IMR-90 (cell line): ENCODE results near the gene TNIP2. TPM values are rescaled to one million over a fixed set of nuclear protein-coding genes. Genes with fewer than 3 reads are reported as not detected.

Experiments
- ATAC-seq: fragments of 200-7000 bp; cut with Tn5 transposase; 2 replicates; pipeline ENCODE4 v1.9.1; 2020; ENCODE audit warnings: low read depth, mild to moderate bottlenecking, moderate library complexity
- BruUV-seq: library from RNA; stranded (reverse); fragments of 400-500 nt; replicated peaks from 2 replicates; lab custom pipeline; 2021; lab: Mats Ljungman, UMichigan
- CTCF ChIA-PET: fragments of 300-600 bp; formaldehyde crosslinking; extraction: SDS; loops from one replicate; lab custom pipeline; 2021; ENCODE audit warnings: antibody characterized with exemption; lab: Yijun Ruan, JAX
- POLR2A ChIA-PET: fragments of 300-600 bp; sonication (Branson Sonifier 250); formaldehyde crosslinking; loops from one replicate; lab custom pipeline; 2022; ENCODE audit warnings: antibody characterized with exemption; ENCODE audit not compliant: unreplicated experiment; lab: Charles Lee
- DNase-seq: peaks from one replicate; pipeline ENCODE4 v3.0.0; 2013
- H2AFZ ChIP-seq: replicated peaks from 2 replicates; pipeline ENCODE3; 2013; ENCODE audit warnings: low read length, mild to moderate bottlenecking; ENCODE audit not compliant: poor library complexity
- H2AK5ac ChIP-seq: 2 replicates; pipeline ENCODE4 v1.6.1; 2013; ENCODE audit warnings: low read depth, low read length, inconsistent platforms
- H2AK9ac ChIP-seq: replicated peaks from 2 replicates; pipeline ENCODE3; 2013; ENCODE audit warnings: mild to moderate bottlenecking, low read depth, low read length, moderate library complexity; ENCODE audit not compliant: poor library complexity
- H2BK120ac ChIP-seq: 2 replicates; pipeline ENCODE4 v1.6.1; 2013; ENCODE audit warnings: low read depth, low read length, inconsistent platforms
- H2BK15ac ChIP-seq: 3 replicates; pipeline ENCODE4 v1.6.1; 2013; ENCODE audit warnings: low read depth, low read length, inconsistent platforms
- H2BK20ac ChIP-seq: 2 replicates; pipeline ENCODE4 v1.6.1; 2013; ENCODE audit warnings: low read depth, mild to moderate bottlenecking, inconsistent platforms, low read length, moderate library complexity
- H2BK5ac ChIP-seq: 2 replicates; pipeline ENCODE4 v1.6.1; 2013; ENCODE audit warnings: mild to moderate bottlenecking, low read depth, low read length, inconsistent platforms; ENCODE audit not compliant: poor library complexity, severe bottlenecking
- H3K14ac ChIP-seq: replicated peaks from 2 replicates; pipeline ENCODE4 v1.6.1; 2013; ENCODE audit warnings: low read depth, low read length, inconsistent platforms
- H3K18ac ChIP-seq: 2 replicates; pipeline ENCODE4 v1.6.1; 2013; ENCODE audit warnings: low read depth, low read length, control low read depth
- H3K23ac ChIP-seq: 2 replicates; pipeline ENCODE4 v1.6.1; 2013; ENCODE audit warnings: low read depth, low read length, inconsistent platforms
- H3K27ac ChIP-seq: 2 replicates; pipeline ENCODE4 v1.5.1; 2013; ENCODE audit warnings: mild to moderate bottlenecking, control low read depth, low read length; ENCODE audit not compliant: insufficient read depth
- H3K27me3 ChIP-seq: 2 replicates; pipeline ENCODE4 v1.6.1; 2013; ENCODE audit warnings: low read length; ENCODE audit not compliant: control insufficient read depth, insufficient read depth
- H3K36me3 ChIP-seq: 2 replicates; pipeline ENCODE4 v1.6.1; 2013; ENCODE audit warnings: low read length, mixed read lengths; ENCODE audit not compliant: control insufficient read depth, insufficient read depth
- H3K4ac ChIP-seq: 2 replicates; pipeline ENCODE4 v1.6.1; 2013; ENCODE audit warnings: low read depth, low read length, inconsistent platforms
- H3K4me1 ChIP-seq: 2 replicates; pipeline ENCODE4 v1.6.1; 2013; ENCODE audit warnings: low read length, mixed read lengths; ENCODE audit not compliant: control insufficient read depth, insufficient read depth
- H3K4me2 ChIP-seq: 2 replicates; pipeline ENCODE4 v1.6.1; 2013; ENCODE audit warnings: low read depth, mild to moderate bottlenecking, control low read depth, low read length, moderate library complexity
- H3K4me3 ChIP-seq: 2 replicates; pipeline ENCODE4 v1.5.1; 2013; ENCODE audit warnings: low read depth, mild to moderate bottlenecking, control low read depth, low read length, moderate library complexity; ENCODE audit not compliant: insufficient read depth
- H3K56ac ChIP-seq: 2 replicates; pipeline ENCODE4 v1.6.1; 2013; ENCODE audit warnings: low read length, inconsistent platforms; ENCODE audit not compliant: insufficient read depth; ENCODE audit errors: extremely low read depth
- H3K79me1 ChIP-seq, 2 experiments: 2 replicates each; pipeline ENCODE4 v1.6.1; 2013; ENCODE audit warnings: low read length in 2 of 2, inconsistent platforms in 1 of 2, low read depth in 1 of 2
- H3K9ac ChIP-seq: 2 replicates; pipeline ENCODE4 v1.6.1; 2013; ENCODE audit warnings: low read depth, low read length, control low read depth
- H3K9me1 ChIP-seq: 2 replicates; pipeline ENCODE4 v1.6.1; 2013; ENCODE audit warnings: low read length, inconsistent platforms; ENCODE audit not compliant: insufficient read depth
- H3K9me3 ChIP-seq: 2 replicates; pipeline ENCODE4 v1.6.1; 2013; ENCODE audit warnings: low read length; ENCODE audit not compliant: control insufficient read depth, insufficient read depth
- H4K20me1 ChIP-seq: 2 replicates; pipeline ENCODE4 v1.6.1; 2013; ENCODE audit warnings: low read length, inconsistent platforms; ENCODE audit not compliant: insufficient read depth
- H4K5ac ChIP-seq: 2 replicates; pipeline ENCODE4 v1.6.1; 2013; ENCODE audit warnings: mild to moderate bottlenecking, low read depth, low read length, control low read depth
- H4K8ac ChIP-seq, 2 experiments: 2 replicates each; pipeline ENCODE4 v1.6.1; 2013; ENCODE audit warnings: low read depth in 2 of 2, low read length in 2 of 2, control low read depth in 1 of 2, inconsistent platforms in 1 of 2
- H4K91ac ChIP-seq: 2 replicates; pipeline ENCODE4 v1.6.1; 2013; ENCODE audit warnings: low read depth, low read length, inconsistent platforms; ENCODE audit not compliant: insufficient read depth
- BHLHE40 ChIP-seq: fragments of 150-350 bp; IDR thresholded peaks from 2 replicates; pipeline ENCODE4 v1.6.1; 2016; ENCODE audit warnings: mild to moderate bottlenecking, low read depth, low read length
- CEBPB ChIP-seq: IDR thresholded peaks from 2 replicates; pipeline ENCODE4 v1.6.1; 2012; ENCODE audit warnings: low read depth, low read length, improper control_type of control experiment
- CHD1 ChIP-seq: IDR thresholded peaks from 2 replicates; pipeline ENCODE4 v1.6.1; 2012; ENCODE audit warnings: low read depth, low read length, improper control_type of control experiment
- FOS ChIP-seq: fragments of 150-350 bp; IDR thresholded peaks from 2 replicates; pipeline ENCODE4 v1.6.1; 2016; ENCODE audit warnings: low read depth, low read length
- MAFK ChIP-seq: IDR thresholded peaks from 2 replicates; pipeline ENCODE4 v1.6.1; 2012; ENCODE audit warnings: low read depth, low read length, improper control_type of control experiment
- MAZ ChIP-seq: IDR thresholded peaks from 2 replicates; pipeline ENCODE4 v1.6.1; 2012; ENCODE audit warnings: low read depth, mild to moderate bottlenecking, low read length, improper control_type of control experiment, moderate library complexity, borderline replicate concordance
- MXI1 ChIP-seq: IDR thresholded peaks from 2 replicates; pipeline ENCODE4 v1.6.1; 2012; ENCODE audit warnings: low read depth, mild to moderate bottlenecking, low read length, moderate library complexity, borderline replicate concordance
- NFE2L2 ChIP-seq: fragments of 150-350 bp; IDR thresholded peaks from 2 replicates; pipeline ENCODE4 v1.6.1; 2016; ENCODE audit warnings: low read depth, mild to moderate bottlenecking, low read length
- POLR2A ChIP-seq: IDR thresholded peaks from 2 replicates; pipeline ENCODE4 v1.6.1; 2012; ENCODE audit warnings: mild to moderate bottlenecking, low read depth, low read length
- RAD21 ChIP-seq: IDR thresholded peaks from 2 replicates; pipeline ENCODE4 v1.6.1; 2012; ENCODE audit warnings: low read length, improper control_type of control experiment
- RCOR1 ChIP-seq: IDR thresholded peaks from 2 replicates; pipeline ENCODE4 v1.6.1; 2012; ENCODE audit warnings: mild to moderate bottlenecking, low read length, improper control_type of control experiment; ENCODE audit not compliant: insufficient replicate concordance
- RFX5 ChIP-seq: IDR thresholded peaks from 2 replicates; pipeline ENCODE4 v1.8.0; 2012; ENCODE audit warnings: low read depth, mild to moderate bottlenecking, low read length, moderate library complexity
- SMC3 ChIP-seq: fragments of 150-350 bp; IDR thresholded peaks from 2 replicates; pipeline ENCODE4 v1.6.1; 2016; ENCODE audit warnings: low read depth, mild to moderate bottlenecking, antibody characterized with exemption, low read length, moderate library complexity
- WGBS, 2 experiments: methylation state at CpG; one replicate each; pipeline versions ENCODE4 v1.1.5 to v1.1.7; 2013; ENCODE audit warnings: missing lambda C conversion rate in 2 of 2; ENCODE audit not compliant: insufficient read length in 1 of 2; ENCODE audit errors: extremely low coverage in 2 of 2; 5-methylcytosine and 5-hydroxymethylcytosine counted together
- dilution Hi-C: fragments of 300-500 bp; cut with HindIII; formaldehyde crosslinking; loops from one replicate; pipeline ENCODE4 v1.14.3; 2018; ENCODE audit warnings: low sequenced_read_pairs; ENCODE audit not compliant: unreplicated experiment
- in situ Hi-C: fragments of 300-500 bp; cut with MboI; formaldehyde crosslinking; loops from 3 replicates; pipeline ENCODE4 v1.14.3; 2019; ENCODE audit warnings: low sequenced_read_pairs, inconsistent platforms, mixed read lengths
- intact Hi-C: fragments of 100-400 bp; cut with micrococcal nuclease; formaldehyde crosslinking; loops from 2 replicates; pipeline ENCODE4 v1.10.0; 2022
- polyA plus RNA-seq, 3 experiments: library from polyadenylated mRNA; depleted of rRNA; stranded (reverse); fragments of >200 nt; gene quantifications; 2 replicates each; pipeline ENCODE4 v1.2.3, GENCODE V29; 2012; ENCODE audit warnings: low replicate concordance in 1 of 3
- total RNA-seq: library from RNA; depleted of rRNA; stranded (reverse); fragments of >200 nt; gene quantifications from 2 replicates; pipeline ENCODE4 v1.2.3, GENCODE V29; 2012
- TF ChIP-seq, protein P1 (sequence below): conservative IDR thresholded peaks from 2 replicates; pipeline ENCODE4 v1.5.1; 2012; ENCODE audit warnings: mild to moderate bottlenecking, low read depth, low read length, improper control_type of control experiment
- TF ChIP-seq, protein P2 (sequence below): fragments of 150-350 bp; IDR thresholded peaks from 2 replicates; pipeline ENCODE4 v1.6.1; 2017; ENCODE audit warnings: mild to moderate bottlenecking, antibody characterized with exemption, low read length, low read depth
- TF ChIP-seq, protein P3 (sequence below): fragments of 150-350 bp; IDR thresholded peaks from 2 replicates; pipeline ENCODE4 v1.6.1; 2016; ENCODE audit warnings: low read depth, mild to moderate bottlenecking, low read length, moderate library complexity, borderline replicate concordance

Gene TNIP2
- total and polyA plus RNA-seq, 2 of the 4 experiments (the other 2 are of a cell fraction), result 33.3 to 38.5 TPM

DNA sequence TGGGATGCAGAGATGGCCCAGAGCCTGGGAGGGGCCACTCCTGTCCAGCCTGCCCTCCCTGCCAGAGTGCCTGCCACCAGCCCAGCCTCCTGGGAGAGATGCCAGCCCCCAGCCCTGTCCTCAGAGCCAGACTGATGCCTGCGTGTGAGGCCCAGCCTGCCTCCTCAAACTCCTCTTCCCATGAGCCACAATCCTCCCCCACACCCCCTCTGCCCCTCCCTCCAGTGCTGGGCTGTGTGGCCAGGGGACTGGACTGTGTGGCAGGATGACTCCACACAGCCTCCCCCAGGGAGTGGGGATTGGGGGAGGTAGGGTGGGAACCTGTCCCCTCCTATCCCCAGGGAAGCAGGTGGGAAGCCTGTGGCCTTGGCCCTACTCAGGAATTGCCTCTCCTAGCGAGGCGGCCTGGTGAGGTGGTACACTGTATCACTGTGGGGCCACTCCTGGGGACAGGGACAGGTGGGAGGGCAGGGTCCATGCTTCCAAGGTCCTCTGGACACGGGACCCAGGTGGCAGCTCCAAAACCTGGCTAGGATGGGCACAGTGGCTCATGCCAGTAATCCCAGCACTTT, 32.5 kb upstream of the TNIP2 start:
- no peak overlapping the region for H4K8ac ChIP-seq
- H3K79me1 ChIP-seq, result peaks cover 0 to under 1% of the 10 kb centered on the region in 2 experiments; a peak in 2 of 4 replicates
- H3K9me3 ChIP-seq, result peaks cover 4% of the 10 kb centered on the region
- peak; percentile 10 for ATAC-seq
- TF ChIP-seq SMC3 (no peak), FOS (no peak), NFE2L2 (no peak), CHD1 (no peak), RCOR1 (no peak), MAFK (no peak), BHLHE40 (no peak), RAD21 (no peak), MXI1 (no peak), RFX5 (no peak), CEBPB (no peak), POLR2A (no peak), MAZ (no peak)
- TF ChIP-seq, protein P1, sequence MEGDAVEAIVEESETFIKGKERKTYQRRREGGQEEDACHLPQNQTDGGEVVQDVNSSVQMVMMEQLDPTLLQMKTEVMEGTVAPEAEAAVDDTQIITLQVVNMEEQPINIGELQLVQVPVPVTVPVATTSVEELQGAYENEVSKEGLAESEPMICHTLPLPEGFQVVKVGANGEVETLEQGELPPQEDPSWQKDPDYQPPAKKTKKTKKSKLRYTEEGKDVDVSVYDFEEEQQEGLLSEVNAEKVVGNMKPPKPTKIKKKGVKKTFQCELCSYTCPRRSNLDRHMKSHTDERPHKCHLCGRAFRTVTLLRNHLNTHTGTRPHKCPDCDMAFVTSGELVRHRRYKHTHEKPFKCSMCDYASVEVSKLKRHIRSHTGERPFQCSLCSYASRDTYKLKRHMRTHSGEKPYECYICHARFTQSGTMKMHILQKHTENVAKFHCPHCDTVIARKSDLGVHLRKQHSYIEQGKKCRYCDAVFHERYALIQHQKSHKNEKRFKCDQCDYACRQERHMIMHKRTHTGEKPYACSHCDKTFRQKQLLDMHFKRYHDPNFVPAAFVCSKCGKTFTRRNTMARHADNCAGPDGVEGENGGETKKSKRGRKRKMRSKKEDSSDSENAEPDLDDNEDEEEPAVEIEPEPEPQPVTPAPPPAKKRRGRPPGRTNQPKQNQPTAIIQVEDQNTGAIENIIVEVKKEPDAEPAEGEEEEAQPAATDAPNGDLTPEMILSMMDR, result no peak
- TF ChIP-seq, protein P2, sequence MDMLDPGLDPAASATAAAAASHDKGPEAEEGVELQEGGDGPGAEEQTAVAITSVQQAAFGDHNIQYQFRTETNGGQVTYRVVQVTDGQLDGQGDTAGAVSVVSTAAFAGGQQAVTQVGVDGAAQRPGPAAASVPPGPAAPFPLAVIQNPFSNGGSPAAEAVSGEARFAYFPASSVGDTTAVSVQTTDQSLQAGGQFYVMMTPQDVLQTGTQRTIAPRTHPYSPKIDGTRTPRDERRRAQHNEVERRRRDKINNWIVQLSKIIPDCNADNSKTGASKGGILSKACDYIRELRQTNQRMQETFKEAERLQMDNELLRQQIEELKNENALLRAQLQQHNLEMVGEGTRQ, result no peak
- TF ChIP-seq, protein P3, sequence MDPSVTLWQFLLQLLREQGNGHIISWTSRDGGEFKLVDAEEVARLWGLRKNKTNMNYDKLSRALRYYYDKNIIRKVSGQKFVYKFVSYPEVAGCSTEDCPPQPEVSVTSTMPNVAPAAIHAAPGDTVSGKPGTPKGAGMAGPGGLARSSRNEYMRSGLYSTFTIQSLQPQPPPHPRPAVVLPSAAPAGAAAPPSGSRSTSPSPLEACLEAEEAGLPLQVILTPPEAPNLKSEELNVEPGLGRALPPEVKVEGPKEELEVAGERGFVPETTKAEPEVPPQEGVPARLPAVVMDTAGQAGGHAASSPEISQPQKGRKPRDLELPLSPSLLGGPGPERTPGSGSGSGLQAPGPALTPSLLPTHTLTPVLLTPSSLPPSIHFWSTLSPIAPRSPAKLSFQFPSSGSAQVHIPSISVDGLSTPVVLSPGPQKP, result no peak
- peaks cover 3% of the 10 kb centered on the region for H3K27me3 ChIP-seq
- no peak overlapping the region for H2BK5ac ChIP-seq
- H3K4ac ChIP-seq, result no peak overlapping the region
- no peaks in the 10 kb centered on the region; the same call in 1 of the 2 replicates for H4K20me1 ChIP-seq
- H3K23ac ChIP-seq, result no peak overlapping the region
- dilution Hi-C loops, result no loop called here
- H3K18ac ChIP-seq, result no peak overlapping the region
- no peak overlapping the region for H3K4me3 ChIP-seq
- no peak overlapping the region for H3K4me2 ChIP-seq
- no peak overlapping the region for H4K91ac ChIP-seq
- H4K5ac ChIP-seq, result no peak overlapping the region
- CTCF ChIA-PET, result no interaction called here
- POLR2A ChIA-PET, result no interaction called here
- no peaks in the 10 kb centered on the region for H3K9me1 ChIP-seq
- intact Hi-C loops, result no loop called here
- no peaks in the 10 kb centered on the region for H3K36me3 ChIP-seq
- H2AK5ac ChIP-seq, result no peak overlapping the region
- 100% methylated on average over 1 of the region's 4 CpGs; no CpG with 5 or more reads in 1 of the 2 experiments for WGBS, 2 experiments
- H3K14ac ChIP-seq, result no peak overlapping the region
- no peak overlapping the region for H3K56ac ChIP-seq
- H2BK120ac ChIP-seq, result no peak overlapping the region
- in situ Hi-C loops, result no loop called here
- peaks cover 2% of the 10 kb centered on the region; the same call in 1 of the 2 replicates for H3K4me1 ChIP-seq
- DNase-seq, result peak; percentile 29
- no TSS peak for BruUV-seq
- H2AK9ac ChIP-seq, result peak overlapping the region; percentile 65
- H3K27ac ChIP-seq, result no peak overlapping the region
- peak overlapping the region; percentile 43 for H2AFZ ChIP-seq
- no peak overlapping the region for H2BK15ac ChIP-seq
- H3K9ac ChIP-seq, result no peak overlapping the region
- no peak overlapping the region for H2BK20ac ChIP-seq
